ENCODE data around the gene EPB41L3.

GRCh38 chr18:5496305-5496704 lies 47.5 kb downstream of the EPB41L3 start:
- TF ChIP-seq FOSL2 (IDR thresholded peaks at IDR 0.05) = no peak
- TF ChIP-seq FOSL2 (CRISPR knock-in tag; IDR thresholded peaks at IDR 0.05) = no peak
- no peak for TF ChIP-seq RAD21 (conservative IDR thresholded peaks at IDR 0.05 in 1 of 2, IDR thresholded peaks at IDR 0.05 in 1 of 2)
- TF ChIP-seq CTCF (IDR thresholded peaks at IDR 0.05) = no peak
- no peak for TF ChIP-seq SMC3 (IDR thresholded peaks at IDR 0.05)
- no peak for TF ChIP-seq CEBPB (IDR thresholded peaks at IDR 0.05)
- TF ChIP-seq HES2 (IDR thresholded peaks at IDR 0.05) = no peak
- TF ChIP-seq PBX3 (IDR thresholded peaks at IDR 0.05) = no peak
- TF ChIP-seq KDM1A (IDR thresholded peaks at IDR 0.05; ENCODE audit: low read depth) = no peak
- TF ChIP-seq ZC3H11A (IDR thresholded peaks at IDR 0.05) = no peak
- TF ChIP-seq ESRRA (IDR thresholded peaks at IDR 0.05; ENCODE audit: borderline replicate concordance, low read length) = no peak
- no peak for TF ChIP-seq JUNB (IDR thresholded peaks at IDR 0.05)
- no peak for TF ChIP-seq REST (IDR thresholded peaks at IDR 0.05)

Data from A549 (cell line).